Measurements from ENCODE around the gene PCDHA10. TPM values are rescaled to one million over a fixed set of nuclear protein-coding genes. Genes with fewer than 3 reads are reported as not detected.
"Not testable (repeated sequence)": the region's sequence is repeated elsewhere in the genome, so short reads cannot be mapped to it uniquely, and the experiment has no call there.

PCDHA10 gene, protein sequence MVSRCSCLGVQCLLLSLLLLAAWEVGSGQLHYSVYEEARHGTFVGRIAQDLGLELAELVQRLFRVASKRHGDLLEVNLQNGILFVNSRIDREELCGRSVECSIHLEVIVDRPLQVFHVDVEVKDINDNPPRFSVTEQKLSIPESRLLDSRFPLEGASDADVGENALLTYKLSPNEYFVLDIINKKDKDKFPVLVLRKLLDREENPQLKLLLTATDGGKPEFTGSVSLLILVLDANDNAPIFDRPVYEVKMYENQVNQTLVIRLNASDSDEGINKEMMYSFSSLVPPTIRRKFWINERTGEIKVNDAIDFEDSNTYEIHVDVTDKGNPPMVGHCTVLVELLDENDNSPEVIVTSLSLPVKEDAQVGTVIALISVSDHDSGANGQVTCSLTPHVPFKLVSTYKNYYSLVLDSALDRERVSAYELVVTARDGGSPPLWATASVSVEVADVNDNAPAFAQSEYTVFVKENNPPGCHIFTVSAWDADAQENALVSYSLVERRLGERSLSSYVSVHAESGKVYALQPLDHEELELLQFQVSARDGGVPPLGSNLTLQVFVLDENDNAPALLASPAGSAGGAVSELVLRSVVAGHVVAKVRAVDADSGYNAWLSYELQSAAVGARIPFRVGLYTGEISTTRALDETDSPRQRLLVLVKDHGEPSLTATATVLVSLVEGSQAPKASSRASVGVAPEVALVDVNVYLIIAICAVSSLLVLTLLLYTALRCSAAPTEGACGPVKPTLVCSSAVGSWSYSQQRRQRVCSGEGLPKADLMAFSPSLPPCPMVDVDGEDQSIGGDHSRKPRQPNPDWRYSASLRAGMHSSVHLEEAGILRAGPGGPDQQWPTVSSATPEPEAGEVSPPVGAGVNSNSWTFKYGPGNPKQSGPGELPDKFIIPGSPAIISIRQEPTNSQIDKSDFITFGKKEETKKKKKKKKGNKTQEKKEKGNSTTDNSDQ
- not detected in 2 replicates for total RNA-seq

DNA sequence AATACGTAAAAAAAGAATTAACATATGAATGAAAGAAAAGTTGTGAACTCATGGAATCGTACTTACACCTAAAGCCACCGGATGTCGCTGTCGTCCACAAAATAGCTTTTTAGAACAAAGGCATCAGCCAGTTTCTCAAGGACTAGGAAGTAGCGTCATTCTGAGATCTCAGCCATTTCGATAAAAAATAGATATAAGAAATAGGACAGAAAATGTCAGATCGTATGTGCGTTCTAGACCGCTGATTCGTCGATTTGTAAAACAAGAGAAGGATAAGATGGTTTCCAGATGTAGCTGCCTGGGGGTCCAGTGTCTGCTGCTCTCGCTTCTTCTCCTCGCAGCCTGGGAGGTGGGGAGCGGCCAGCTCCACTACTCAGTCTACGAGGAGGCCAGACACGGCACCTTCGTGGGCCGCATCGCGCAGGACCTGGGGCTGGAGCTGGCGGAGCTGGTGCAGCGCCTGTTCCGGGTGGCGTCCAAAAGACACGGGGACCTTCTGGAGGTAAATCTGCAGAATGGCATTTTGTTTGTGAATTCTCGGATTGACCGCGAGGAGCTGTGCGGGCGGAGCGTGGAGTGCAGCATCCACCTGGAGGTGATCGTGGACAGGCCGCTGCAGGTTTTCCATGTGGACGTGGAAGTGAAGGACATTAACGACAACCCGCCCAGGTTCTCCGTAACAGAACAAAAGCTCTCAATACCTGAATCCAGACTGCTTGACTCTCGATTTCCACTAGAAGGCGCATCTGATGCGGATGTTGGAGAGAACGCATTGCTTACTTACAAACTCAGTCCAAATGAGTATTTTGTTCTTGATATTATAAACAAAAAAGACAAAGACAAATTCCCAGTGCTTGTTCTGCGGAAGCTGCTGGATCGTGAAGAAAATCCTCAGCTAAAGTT is at the start of gene PCDHA10:
PCDHA10 (plus strand) TSS at position 126 of the 903 bp plus-strand sequence; CDS start at position 278, 152 bp downstream.
- Mint-ChIP-seq H3K4me3 (no peak within 1 kb of the TSS), H3K27me3 (no peaks in the 10 kb centered on the region), H3K9me3 (peaks cover 23% of the 10 kb centered on the region), H3K4me1 (no peaks in the 10 kb centered on the region), H3K36me3 (ENCODE audit: low read depth) (no peaks in the 10 kb centered on the region), H3K27ac (no peak within 1 kb of the TSS)
- DNase-seq, result peak; percentile 50
- intact Hi-C loops (cut with micrococcal nuclease), result no loop called here

DNA sequence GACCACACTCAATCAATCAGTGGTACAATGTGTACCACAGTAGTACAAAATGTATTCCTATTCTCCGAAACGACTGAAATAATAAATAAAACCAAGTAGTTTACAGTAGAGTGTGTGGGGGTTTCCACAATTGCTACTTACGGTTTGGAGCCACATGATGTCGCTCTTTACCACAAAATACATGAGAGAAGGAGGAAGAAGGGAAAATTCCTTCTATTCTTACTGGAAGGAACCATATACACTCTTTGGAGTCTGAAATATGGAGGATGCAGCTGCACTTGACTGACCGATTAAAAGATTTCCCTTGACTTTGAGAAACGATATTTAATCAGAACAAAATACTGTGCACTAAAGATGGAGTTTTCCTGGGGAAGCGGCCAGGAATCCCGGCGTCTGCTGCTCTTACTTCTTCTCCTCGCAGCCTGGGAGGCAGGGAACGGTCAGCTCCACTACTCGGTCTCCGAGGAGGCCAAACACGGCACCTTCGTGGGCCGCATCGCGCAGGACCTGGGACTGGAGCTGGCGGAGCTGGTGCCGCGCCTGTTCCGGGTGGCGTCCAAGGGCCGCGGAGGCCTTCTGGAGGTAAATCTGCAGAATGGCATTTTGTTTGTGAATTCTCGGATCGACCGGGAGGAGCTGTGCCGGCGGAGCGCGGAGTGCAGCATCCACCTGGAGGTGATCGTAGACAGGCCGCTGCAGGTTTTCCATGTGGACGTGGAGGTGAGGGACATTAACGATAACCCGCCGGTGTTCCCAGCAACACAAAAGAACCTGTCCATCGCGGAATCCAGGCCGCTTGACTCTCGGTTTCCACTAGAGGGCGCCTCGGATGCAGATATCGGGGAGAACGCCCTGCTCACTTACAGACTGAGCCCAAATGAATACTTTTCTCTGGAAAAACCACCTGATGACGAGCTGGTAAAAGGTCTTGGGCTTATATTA is 48.6 kb upstream of the PCDHA10 start, which contains the start of gene PCDHA4:
PCDHA4 (plus strand) TSS at position 235 of the 942 bp plus-strand sequence.
- Mint-ChIP-seq H3K27ac (no peak within 1 kb of the TSS), H3K9me3 (peaks cover 10% of the 10 kb centered on the region), H3K4me3 (no peak within 1 kb of the TSS), H3K27me3 (no peaks in the 10 kb centered on the region), H3K36me3 (ENCODE audit: low read depth) (no peaks in the 10 kb centered on the region), H3K4me1 (no peaks in the 10 kb centered on the region)
- intact Hi-C loops (cut with micrococcal nuclease), result no loop called here
- DNase-seq, result peak; percentile 63

DNA sequence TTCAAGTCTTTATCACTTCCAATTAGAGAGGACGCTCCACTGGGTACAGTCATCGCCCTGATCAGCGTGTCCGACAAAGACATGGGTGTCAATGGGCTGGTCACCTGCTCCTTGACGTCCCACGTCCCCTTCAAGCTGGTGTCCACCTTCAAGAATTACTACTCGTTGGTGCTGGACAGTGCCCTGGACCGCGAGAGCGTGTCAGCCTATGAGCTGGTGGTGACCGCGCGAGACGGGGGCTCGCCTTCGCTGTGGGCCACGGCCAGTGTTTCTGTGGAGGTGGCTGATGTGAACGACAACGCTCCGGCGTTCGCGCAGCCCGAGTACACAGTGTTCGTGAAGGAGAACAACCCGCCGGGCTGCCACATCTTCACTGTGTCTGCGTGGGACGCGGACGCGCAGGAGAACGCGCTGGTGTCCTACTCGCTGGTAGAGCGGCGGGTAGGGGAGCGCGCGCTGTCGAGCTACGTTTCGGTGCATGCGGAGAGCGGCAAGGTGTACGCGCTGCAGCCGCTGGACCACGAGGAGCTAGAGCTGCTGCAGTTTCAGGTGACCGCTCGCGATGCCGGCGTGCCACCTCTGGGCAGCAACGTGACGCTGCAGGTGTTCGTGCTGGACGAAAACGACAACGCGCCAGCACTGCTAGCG is 47.3 kb upstream of the PCDHA10 start:
- H3K27ac Mint-ChIP-seq; H3K4me1 Mint-ChIP-seq; H3K27me3 Mint-ChIP-seq; intact Hi-C loops (cut with micrococcal nuclease); H3K36me3 Mint-ChIP-seq (ENCODE audit: low read depth); DNase-seq; H3K4me3 Mint-ChIP-seq: not testable (repeated sequence)
- peaks cover 13% of the 10 kb centered on the region for H3K9me3 Mint-ChIP-seq

DNA sequence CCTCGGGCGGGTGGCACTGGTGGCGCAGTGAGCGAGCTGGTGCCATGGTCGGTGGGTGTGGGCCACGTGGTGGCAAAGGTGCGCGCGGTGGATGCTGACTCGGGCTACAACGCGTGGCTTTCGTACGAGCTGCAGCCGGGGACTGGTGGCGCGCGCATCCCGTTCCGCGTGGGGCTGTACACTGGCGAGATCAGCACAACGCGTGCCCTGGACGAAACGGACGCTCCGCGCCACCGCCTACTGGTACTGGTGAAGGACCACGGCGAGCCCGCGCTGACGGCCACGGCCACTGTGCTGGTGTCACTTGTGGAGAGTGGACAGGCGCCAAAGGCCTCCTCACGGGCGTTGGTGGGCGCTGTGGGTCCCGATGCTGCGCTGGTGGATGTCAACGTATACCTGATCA is 46.8 kb upstream of the PCDHA10 start:
- H3K9me3 Mint-ChIP-seq, result peaks cover 8% of the 10 kb centered on the region
- no peaks in the 10 kb centered on the region for H3K36me3 Mint-ChIP-seq (ENCODE audit: low read depth)
- no peak overlapping the region for H3K4me3 Mint-ChIP-seq
- no peak for DNase-seq
- H3K4me1 Mint-ChIP-seq, result no peaks in the 10 kb centered on the region
- no peaks in the 10 kb centered on the region for H3K27me3 Mint-ChIP-seq
- intact Hi-C loops (cut with micrococcal nuclease), result no loop called here
- H3K27ac Mint-ChIP-seq, result no peak overlapping the region

DNA sequence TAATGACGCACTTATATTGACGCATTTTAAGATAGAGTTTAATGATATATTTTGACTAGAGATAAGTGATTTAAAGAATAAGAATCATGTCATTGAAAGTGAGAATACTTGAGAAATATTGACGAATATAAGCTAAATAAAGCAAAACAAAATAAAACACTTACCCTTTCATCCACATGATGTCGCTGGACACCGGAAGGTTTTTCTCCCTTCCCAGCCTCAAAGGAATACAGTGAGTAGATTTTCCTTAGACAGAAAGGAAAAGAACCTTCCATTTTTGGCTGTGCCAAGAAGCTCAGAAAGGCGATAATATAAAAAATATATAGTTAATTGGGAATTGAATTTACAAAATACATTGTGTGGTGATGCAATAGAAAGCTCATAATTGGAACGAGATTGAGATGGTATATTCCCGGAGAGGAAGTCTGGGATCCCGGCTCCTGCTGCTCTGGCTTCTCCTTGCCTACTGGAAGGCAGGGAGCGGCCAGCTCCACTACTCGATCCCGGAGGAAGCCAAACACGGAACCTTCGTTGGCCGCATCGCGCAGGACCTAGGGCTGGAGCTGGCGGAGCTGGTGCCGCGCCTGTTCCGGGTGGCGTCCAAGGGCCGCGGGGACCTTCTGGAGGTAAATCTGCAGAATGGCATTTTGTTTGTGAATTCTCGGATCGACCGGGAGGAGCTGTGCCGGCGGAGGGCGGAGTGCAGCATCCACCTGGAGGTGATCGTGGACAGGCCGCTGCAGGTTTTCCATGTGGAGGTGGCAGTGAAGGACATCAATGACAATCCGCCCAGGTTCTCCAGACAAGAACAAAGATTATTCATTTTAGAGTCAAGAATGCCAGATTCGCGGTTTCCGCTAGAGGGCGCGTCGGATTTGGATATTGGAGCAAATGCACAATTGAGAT is 34.1 kb upstream of the PCDHA10 start, which contains the start of gene PCDHA5:
PCDHA5 (plus strand) TSS at position 239 of the 906 bp plus-strand sequence.
- H3K27me3 Mint-ChIP-seq, result no peaks in the 10 kb centered on the region
- H3K27ac Mint-ChIP-seq, result no peak within 1 kb of the TSS
- no peak within 1 kb of the TSS for H3K4me3 Mint-ChIP-seq
- H3K36me3 Mint-ChIP-seq (ENCODE audit: low read depth), result no peaks in the 10 kb centered on the region
- H3K9me3 Mint-ChIP-seq, result peaks cover 4% of the 10 kb centered on the region
- no peak for DNase-seq
- H3K4me1 Mint-ChIP-seq, result no peaks in the 10 kb centered on the region
- intact Hi-C loops (cut with micrococcal nuclease), result no loop called here

DNA sequence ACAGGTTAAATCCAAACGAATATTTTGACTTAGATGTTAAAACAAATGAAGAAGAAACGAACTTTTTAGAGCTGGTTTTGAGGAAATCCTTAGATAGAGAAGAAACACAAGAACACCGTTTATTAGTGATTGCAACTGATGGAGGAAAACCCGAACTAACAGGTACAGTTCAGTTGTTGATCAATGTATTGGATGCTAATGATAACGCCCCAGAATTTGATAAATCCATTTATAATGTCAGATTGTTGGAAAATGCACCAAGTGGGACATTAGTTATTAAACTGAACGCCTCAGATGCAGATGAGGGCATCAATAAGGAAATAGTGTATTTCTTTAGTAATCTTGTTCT is 33.4 kb upstream of the PCDHA10 start:
- Mint-ChIP-seq H3K36me3 (ENCODE audit: low read depth) (no peaks in the 10 kb centered on the region), H3K9me3 (peaks cover 8% of the 10 kb centered on the region), H3K27me3 (no peaks in the 10 kb centered on the region), H3K4me1 (no peaks in the 10 kb centered on the region), H3K27ac (no peak overlapping the region), H3K4me3 (no peak overlapping the region)
- intact Hi-C loops (cut with micrococcal nuclease), result no loop called here
- no peak for DNase-seq

DNA sequence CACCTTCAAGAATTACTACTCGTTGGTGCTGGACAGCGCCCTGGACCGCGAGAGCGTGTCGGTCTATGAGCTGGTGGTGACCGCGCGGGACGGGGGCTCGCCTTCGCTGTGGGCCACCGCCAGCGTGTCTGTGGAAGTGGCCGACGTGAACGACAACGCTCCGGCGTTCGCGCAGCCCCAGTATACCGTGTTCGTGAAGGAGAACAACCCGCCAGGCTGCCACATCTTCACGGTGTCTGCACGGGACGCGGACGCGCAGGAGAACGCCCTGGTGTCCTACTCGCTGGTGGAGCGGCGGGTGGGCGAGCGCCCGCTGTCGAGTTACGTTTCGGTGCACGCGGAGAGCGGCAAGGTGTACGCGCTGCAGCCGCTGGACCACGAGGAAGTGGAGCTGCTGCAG is 32.7 kb upstream of the PCDHA10 start:
- H3K27ac Mint-ChIP-seq; H3K36me3 Mint-ChIP-seq (ENCODE audit: low read depth); intact Hi-C loops (cut with micrococcal nuclease); H3K4me1 Mint-ChIP-seq; H3K4me3 Mint-ChIP-seq; H3K9me3 Mint-ChIP-seq; H3K27me3 Mint-ChIP-seq: not testable (repeated sequence)
- peak; percentile 49 for DNase-seq

DNA sequence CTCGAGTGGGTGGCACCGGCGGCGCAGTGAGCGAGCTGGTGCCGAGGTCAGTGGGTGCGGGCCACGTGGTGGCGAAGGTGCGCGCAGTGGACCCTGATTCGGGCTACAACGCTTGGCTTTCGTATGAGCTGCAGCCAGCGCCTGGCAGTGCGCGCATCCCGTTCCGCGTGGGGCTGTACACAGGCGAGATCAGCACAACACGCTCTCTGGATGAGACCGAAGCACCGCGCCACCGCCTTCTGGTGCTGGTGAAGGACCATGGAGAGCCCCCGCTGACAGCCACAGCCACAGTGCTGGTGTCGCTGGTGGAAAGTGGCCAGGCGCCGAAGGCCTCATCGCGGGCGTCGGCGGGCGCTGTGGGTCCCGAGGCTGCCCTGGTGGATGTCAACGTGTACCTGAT is 32.2 kb upstream of the PCDHA10 start:
- intact Hi-C loops (cut with micrococcal nuclease), result no loop called here
- no peak overlapping the region for H3K4me3 Mint-ChIP-seq

DNA sequence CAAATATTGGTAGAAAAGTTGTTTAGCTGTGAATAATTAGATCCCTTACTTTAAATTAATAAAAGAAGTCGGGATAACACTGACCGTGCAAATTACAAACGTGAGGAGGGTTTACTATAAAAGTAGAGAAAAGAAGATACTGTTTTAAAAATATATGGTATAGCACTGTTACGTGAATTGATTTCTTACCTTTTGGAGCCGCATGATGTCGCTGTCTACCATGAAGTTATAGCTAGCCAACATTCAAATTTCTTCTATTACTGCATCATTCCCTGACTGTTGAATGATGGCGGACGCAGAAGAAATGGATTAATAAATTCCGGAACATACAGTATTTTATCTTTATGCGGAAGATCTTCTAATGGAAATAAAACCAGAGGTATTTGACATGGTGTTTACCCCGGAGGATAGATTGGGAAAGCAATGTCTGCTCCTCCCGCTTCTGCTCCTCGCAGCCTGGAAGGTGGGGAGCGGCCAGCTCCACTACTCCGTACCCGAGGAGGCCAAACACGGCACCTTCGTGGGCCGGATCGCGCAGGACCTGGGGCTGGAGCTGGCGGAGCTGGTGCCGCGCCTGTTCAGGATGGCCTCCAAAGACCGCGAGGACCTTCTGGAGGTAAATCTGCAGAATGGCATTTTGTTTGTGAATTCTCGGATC is 27.9 kb upstream of the PCDHA10 start, which contains the start of gene PCDHA6:
PCDHA6 (plus strand) TSS at position 257 of the 658 bp plus-strand sequence; CDS start at position 389, 132 bp downstream.
- Mint-ChIP-seq H3K4me1 (no peaks in the 10 kb centered on the region), H3K9me3 (peaks cover 17% of the 10 kb centered on the region), H3K36me3 (ENCODE audit: low read depth) (peaks cover 3% of the 10 kb centered on the region)

More for the DNA sequence above, 32.2 kb upstream of the PCDHA10 start:
- Mint-ChIP-seq H3K27me3 (no peaks in the 10 kb centered on the region), H3K4me1 (no peaks in the 10 kb centered on the region), H3K36me3 (ENCODE audit: low read depth) (peaks cover 1% of the 10 kb centered on the region), H3K9me3 (peaks cover 9% of the 10 kb centered on the region), H3K27ac (no peak overlapping the region)
- DNase-seq, result no peak

DNA sequence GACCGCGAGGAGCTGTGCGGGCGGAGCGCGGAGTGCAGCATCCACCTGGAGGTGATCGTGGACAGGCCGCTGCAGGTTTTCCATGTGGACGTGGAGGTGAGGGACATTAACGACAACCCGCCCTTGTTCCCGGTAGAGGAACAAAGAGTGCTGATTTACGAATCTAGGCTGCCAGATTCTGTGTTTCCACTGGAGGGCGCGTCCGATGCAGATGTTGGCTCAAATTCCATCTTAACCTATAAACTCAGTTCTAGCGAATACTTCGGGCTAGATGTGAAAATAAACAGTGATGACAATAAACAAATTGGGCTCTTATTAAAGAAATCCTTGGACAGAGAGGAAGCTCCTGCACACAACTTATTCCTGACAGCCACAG is 27.3 kb upstream of the PCDHA10 start:
- Mint-ChIP-seq H3K27me3 (no peaks in the 10 kb centered on the region), H3K4me1 (no peaks in the 10 kb centered on the region), H3K9me3 (peaks cover 20% of the 10 kb centered on the region), H3K27ac (no peak overlapping the region), H3K36me3 (ENCODE audit: low read depth) (peaks cover 3% of the 10 kb centered on the region), H3K4me3 (no peak overlapping the region)
- intact Hi-C loops (cut with micrococcal nuclease), result no loop called here
- no peak for DNase-seq

More for the DNA sequence above, 27.9 kb upstream of the PCDHA10 start, which contains the start of gene PCDHA6:
- Mint-ChIP-seq H3K4me3 (no peak within 1 kb of the TSS), H3K27me3 (no peaks in the 10 kb centered on the region), H3K27ac (no peak within 1 kb of the TSS)
- intact Hi-C loops (cut with micrococcal nuclease), result no loop called here
- DNase-seq, result no peak

Measured in activated CD4-positive, alpha-beta T cell treated with anti-CD3 and anti-CD28 coated beads, Interleukin-2, amount 10 ng/mL, durations not matched to agents 24 days and 14 days (primary cell).